ENCODE measurements around the gene PLB1. TPM values are rescaled to one million over a fixed set of nuclear protein-coding genes. Genes with fewer than 3 reads are reported as not detected.
A peak's percentile ranks its signal among the peaks of the same experiment; 100 is the strongest.

Gene PLB1
- total RNA-seq, 1 donor from 2014 or later: 1.6 TPM

DNA sequence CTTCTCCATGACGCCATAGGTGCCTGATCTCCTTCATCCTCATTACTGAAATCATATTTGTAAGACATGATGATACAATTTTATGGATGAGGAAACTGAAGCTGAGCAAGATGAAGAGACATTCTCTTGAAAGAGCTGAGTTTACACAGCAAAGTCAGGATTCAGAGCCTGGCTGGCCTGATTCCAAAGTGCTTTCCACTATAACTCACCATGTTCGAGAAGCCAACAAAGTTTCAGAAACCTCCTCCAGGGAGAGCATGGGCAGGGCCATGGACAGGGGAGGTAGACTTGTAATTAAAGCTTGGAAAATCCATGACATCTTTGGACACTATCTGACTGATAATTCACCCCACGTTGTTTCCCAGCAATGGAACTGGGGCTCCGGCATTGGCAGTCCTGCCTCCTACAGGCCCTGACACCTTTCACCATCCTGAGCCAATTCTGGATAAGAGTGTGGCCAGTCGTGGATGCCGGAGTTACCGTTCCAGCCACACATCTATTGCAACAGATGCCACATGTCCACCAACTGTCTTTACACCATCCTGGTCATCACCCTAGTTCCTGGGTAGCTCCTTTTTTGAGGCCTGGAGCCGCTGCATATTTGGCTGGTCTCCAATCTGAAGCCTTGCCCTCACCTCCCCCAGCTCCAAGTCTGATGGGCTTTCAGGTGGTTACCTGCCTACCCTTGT is 170.8 kb downstream of the PLB1 start:
- DNase-seq (ENCODE audit: low read depth) (no peak), FAIRE-seq (no peak)
- H3K27me3 ChIP-seq (ENCODE audit: control insufficient read depth, insufficient read depth, low read length): no peaks in the 10 kb centered on the region
- no peak overlapping the region for H3K4me3 ChIP-seq (ENCODE audit: low read depth, low read length)
- no peaks in the 10 kb centered on the region for H3K36me3 ChIP-seq (ENCODE audit: control insufficient read depth, insufficient read depth, low read length)
- TF ChIP-seq, protein P1, sequence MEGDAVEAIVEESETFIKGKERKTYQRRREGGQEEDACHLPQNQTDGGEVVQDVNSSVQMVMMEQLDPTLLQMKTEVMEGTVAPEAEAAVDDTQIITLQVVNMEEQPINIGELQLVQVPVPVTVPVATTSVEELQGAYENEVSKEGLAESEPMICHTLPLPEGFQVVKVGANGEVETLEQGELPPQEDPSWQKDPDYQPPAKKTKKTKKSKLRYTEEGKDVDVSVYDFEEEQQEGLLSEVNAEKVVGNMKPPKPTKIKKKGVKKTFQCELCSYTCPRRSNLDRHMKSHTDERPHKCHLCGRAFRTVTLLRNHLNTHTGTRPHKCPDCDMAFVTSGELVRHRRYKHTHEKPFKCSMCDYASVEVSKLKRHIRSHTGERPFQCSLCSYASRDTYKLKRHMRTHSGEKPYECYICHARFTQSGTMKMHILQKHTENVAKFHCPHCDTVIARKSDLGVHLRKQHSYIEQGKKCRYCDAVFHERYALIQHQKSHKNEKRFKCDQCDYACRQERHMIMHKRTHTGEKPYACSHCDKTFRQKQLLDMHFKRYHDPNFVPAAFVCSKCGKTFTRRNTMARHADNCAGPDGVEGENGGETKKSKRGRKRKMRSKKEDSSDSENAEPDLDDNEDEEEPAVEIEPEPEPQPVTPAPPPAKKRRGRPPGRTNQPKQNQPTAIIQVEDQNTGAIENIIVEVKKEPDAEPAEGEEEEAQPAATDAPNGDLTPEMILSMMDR (IDR thresholded peaks at IDR 0.05; ENCODE audit: insufficient read depth, low read length, severe bottlenecking): no peak

DNA sequence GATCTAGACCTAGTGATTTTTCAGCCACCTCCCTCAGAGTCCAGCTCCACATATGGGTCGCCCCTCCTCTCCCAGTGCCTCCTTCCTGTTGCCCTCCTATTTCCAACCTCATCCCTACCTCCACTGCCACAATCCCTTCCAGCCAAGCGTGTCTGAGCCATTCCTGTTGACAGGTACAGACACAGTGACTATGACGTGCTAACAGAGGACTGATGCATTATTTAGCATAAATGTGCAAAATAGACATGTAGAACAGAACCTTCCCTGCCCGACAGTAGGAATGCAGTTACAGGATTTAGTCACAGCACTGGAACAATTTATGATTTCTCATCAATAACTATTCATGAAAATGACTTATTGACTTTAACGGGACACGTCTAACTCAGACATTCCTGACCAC is 171.4 kb downstream of the PLB1 start:
- Histone ChIP-seq H3K27me3 (ENCODE audit: control insufficient read depth, insufficient read depth, low read length) (no peaks in the 10 kb centered on the region), H3K36me3 (ENCODE audit: control insufficient read depth, insufficient read depth, low read length) (no peaks in the 10 kb centered on the region), H3K4me3 (ENCODE audit: low read depth, low read length) (no peak overlapping the region)
- TF ChIP-seq, protein P1 (IDR thresholded peaks at IDR 0.05; ENCODE audit: insufficient read depth, low read length, severe bottlenecking): no peak
- DNase-seq (ENCODE audit: low read depth): no peak
- FAIRE-seq: no peak

- FAIRE-seq: no peak
- Histone ChIP-seq H3K27me3 (ENCODE audit: control insufficient read depth, insufficient read depth, low read length) (no peaks in the 10 kb centered on the region), H3K4me3 (ENCODE audit: low read depth, low read length) (no peak overlapping the region), H3K36me3 (ENCODE audit: control insufficient read depth, insufficient read depth, low read length) (no peaks in the 10 kb centered on the region)
- TF ChIP-seq, protein P1 (IDR thresholded peaks at IDR 0.05; ENCODE audit: insufficient read depth, low read length, severe bottlenecking): no peak
- DNase-seq (ENCODE audit: low read depth): peak; percentile 83
These were observed 172.4 kb downstream of the PLB1 start for GRCh38 chr2:28668106-28668814.

DNA sequence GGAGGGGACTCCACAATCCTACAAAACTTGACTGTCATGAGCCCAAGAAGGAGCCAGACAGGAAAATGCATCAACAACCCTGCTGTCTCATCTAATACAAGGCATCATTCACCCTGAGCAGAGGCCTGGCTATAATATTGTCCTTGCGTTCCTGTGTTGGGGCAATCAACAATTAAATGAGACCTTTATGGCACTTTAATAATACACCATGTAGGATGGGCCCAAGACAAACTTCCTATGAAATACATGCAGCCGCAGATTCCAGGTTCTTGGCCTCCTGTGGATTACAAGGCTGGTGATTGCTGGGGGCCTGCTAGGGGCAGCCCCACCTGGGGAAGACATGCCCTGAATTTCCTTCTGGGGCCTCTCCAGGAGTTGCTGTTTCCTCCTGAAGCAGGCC is 173.0 kb downstream of the PLB1 start:
- no peak for FAIRE-seq
- TF ChIP-seq, protein P1 (IDR thresholded peaks at IDR 0.05; ENCODE audit: insufficient read depth, low read length, severe bottlenecking): no peak
- Histone ChIP-seq H3K36me3 (ENCODE audit: control insufficient read depth, insufficient read depth, low read length) (no peaks in the 10 kb centered on the region), H3K27me3 (ENCODE audit: control insufficient read depth, insufficient read depth, low read length) (no peaks in the 10 kb centered on the region), H3K4me3 (ENCODE audit: low read depth, low read length) (no peak overlapping the region)
- DNase-seq (ENCODE audit: low read depth): no peak

- FAIRE-seq (no peak), DNase-seq (ENCODE audit: low read depth) (no peak)
- TF ChIP-seq, protein P1 (IDR thresholded peaks at IDR 0.05; ENCODE audit: insufficient read depth, low read length, severe bottlenecking): no peak
- Histone ChIP-seq H3K36me3 (ENCODE audit: control insufficient read depth, insufficient read depth, low read length) (no peaks in the 10 kb centered on the region), H3K4me3 (ENCODE audit: low read depth, low read length) (no peak overlapping the region), H3K27me3 (ENCODE audit: control insufficient read depth, insufficient read depth, low read length) (no peaks in the 10 kb centered on the region)
These were observed 175.0 kb downstream of the PLB1 start for GRCh38 chr2:28670856-28671255.
